ELR (cell line): ENCODE data around the gene CRYBG1.

Source experiments
- DNase-seq: peaks from one replicate; pipeline ENCODE4 v3.0.0-alpha.2; 2015; ENCODE audit warnings: low read depth

CRYBG1 gene, protein sequence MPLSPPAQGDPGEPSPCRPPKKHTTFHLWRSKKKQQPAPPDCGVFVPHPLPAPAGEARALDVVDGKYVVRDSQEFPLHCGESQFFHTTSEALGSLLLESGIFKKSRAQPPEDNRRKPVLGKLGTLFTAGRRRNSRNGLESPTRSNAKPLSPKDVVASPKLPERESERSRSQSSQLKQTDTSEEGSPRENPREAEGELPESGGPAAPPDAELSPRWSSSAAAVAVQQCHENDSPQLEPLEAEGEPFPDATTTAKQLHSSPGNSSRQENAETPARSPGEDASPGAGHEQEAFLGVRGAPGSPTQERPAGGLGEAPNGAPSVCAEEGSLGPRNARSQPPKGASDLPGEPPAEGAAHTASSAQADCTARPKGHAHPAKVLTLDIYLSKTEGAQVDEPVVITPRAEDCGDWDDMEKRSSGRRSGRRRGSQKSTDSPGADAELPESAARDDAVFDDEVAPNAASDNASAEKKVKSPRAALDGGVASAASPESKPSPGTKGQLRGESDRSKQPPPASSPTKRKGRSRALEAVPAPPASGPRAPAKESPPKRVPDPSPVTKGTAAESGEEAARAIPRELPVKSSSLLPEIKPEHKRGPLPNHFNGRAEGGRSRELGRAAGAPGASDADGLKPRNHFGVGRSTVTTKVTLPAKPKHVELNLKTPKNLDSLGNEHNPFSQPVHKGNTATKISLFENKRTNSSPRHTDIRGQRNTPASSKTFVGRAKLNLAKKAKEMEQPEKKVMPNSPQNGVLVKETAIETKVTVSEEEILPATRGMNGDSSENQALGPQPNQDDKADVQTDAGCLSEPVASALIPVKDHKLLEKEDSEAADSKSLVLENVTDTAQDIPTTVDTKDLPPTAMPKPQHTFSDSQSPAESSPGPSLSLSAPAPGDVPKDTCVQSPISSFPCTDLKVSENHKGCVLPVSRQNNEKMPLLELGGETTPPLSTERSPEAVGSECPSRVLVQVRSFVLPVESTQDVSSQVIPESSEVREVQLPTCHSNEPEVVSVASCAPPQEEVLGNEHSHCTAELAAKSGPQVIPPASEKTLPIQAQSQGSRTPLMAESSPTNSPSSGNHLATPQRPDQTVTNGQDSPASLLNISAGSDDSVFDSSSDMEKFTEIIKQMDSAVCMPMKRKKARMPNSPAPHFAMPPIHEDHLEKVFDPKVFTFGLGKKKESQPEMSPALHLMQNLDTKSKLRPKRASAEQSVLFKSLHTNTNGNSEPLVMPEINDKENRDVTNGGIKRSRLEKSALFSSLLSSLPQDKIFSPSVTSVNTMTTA (N-terminal part only)

DNA sequence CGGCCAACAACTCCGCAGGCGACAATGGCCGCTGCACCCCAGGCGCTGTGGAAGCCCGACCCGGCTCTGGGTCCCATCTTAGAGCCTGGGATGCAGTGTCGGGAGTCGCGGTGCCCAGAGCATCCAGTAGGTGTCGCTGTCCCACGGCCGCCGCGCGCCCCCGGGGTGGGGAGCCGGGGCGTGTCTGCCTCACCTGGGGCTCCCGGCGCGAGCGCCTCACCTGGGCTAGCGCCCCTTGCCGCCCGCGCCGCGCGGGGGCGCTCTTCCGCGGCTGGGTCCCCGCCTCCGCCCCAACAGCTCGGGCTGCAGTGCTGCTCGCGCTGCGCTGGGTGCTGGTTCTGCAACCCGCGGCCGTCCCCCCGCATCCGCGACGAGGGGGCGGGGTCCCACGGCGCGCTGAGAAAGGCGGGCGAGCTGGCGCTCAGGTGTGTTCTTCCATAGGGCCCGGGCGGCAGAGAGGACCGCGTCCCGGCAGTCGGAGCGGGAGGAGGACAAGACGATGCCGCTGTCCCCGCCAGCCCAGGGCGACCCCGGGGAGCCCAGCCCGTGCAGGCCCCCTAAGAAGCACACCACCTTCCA, at the start of gene CRYBG1:
Gene CRYBG1 (plus strand): TSS at position 308 of the 579 bp plus-strand sequence. CDS start 192 bp downstream, at position 500.
- DNase-seq = peak; percentile 50

DNA sequence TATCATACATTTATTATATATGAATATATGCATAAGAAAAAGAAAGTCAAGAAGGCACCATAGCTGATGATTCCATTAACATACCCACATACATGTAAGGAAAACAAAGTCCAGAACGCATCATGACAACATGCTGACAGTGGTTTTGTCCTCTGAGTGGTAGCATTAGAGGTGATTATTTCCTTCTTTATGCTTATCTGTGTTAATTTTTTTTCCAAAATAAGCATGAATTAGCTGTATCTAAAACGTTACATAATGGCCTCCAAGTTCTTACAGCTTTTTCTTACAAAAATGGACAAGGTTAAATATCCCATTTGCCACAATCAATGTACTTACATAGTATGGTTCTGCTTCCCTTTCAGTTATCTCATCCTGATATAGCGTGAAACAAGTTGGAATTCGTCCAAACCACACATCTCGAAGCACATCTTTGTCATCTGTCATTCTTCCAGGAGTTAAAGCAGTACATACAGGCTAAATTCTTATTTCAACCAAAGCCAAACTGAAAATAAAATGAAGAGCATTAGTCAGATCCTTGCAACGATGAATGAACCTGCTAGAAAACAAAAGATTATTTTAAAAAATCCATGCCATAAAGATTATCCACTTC, 44.6 kb upstream of the CRYBG1 start:
- DNase-seq = peak; percentile 10

DNA sequence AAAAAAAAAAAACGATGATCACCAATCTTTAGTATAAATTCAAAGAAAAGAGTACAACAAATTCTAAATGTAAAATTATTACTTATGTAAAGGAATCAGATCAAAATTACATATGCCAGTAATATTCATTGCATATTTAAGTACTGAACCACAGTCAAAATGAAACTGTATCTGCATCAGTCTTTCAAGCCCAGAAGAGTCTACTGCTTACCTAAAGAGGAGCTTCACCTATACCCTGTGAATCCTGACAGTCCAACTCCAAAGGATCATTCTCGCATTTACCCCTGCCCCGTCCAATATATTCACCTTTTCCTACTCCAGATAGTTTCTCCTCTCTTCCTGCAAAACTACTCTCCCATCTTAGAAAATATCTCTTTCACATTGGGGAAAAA, 44.1 kb upstream of the CRYBG1 start:
- DNase-seq = no peak

DNA sequence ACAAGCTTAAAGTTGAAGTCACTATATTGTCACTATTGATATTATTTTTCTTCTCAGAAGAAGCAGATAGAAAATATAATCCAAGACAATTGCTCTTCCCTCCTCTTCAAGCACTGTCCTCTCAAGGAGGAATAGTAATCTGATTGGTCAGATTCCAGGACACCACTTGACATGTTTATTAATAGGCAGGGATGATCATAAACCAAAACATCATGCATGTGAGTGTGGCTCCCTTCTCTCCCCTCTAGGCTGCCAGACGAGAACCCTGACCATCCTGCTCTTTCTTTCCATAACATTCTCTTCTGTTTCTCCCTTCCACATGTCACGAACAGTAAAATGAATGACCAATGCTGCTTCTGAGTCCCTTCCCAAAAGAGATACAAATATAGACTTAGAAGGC, 42.5 kb upstream of the CRYBG1 start:
- no peak for DNase-seq

DNA sequence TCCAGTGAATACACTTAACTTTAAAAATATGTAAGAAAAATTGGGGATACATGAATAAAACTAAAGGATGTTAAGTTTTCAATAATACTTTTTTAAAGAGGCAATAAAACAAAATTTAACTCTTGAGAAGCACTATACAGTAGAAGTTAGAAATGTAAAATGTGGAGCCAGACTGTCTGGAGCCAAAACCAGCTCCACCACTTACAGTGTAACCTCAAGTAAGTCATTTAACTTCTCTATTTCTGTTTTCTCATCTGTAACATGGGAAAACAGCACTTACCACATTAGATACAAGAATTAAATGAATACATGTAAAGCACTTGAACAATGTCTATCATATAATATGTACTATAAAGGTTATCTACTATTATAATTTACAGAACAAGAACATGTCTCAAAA, 41.7 kb upstream of the CRYBG1 start:
- DNase-seq = no peak

DNA sequence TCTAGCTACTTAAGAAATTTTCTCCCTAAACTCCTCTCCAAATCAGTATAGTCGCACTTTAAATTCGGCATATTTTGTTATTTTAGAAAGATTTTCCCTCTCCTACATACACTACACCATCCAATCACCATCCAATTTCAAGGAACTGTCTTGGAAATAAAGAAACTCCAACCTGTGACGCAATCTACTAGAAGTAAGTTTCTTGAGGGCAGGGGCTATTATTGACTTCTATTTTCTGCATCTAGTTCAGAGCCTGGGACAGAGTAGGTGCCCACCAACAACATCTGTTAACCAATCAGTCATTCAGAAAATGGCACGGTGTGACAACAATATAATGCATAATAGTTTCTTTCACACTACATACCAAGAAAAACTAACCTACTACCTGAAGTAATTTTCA, 38.6 kb upstream of the CRYBG1 start:
- no peak for DNase-seq

DNA sequence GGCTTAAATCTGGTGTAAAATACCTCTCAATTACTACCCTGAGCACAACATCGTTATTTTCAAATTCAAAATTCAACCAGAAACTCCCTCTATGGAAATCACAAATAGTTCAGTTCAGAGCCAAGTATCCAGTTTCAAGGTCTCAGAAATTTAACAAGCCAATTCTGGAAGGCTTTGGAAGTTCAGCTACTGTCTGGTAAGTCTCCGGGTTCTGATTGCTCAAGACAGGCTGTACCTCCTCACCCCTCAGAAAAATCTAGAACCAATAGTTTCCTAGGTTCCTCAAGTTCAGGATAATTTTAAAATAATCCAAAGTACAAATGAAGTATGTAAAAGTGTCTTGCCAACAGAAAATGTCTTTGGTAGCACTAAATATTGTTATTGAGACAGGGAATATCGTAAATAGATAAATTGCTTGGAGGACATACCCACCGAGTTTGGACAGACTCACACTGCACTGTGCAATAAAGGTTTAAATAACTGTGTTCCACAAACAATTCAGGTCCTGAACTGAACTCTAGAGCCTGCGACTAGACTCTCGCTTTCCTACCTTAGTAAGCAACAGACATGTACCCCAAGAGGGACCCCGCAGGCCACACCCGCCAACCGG, 35.7 kb upstream of the CRYBG1 start:
- DNase-seq = peak; percentile 27

DNA sequence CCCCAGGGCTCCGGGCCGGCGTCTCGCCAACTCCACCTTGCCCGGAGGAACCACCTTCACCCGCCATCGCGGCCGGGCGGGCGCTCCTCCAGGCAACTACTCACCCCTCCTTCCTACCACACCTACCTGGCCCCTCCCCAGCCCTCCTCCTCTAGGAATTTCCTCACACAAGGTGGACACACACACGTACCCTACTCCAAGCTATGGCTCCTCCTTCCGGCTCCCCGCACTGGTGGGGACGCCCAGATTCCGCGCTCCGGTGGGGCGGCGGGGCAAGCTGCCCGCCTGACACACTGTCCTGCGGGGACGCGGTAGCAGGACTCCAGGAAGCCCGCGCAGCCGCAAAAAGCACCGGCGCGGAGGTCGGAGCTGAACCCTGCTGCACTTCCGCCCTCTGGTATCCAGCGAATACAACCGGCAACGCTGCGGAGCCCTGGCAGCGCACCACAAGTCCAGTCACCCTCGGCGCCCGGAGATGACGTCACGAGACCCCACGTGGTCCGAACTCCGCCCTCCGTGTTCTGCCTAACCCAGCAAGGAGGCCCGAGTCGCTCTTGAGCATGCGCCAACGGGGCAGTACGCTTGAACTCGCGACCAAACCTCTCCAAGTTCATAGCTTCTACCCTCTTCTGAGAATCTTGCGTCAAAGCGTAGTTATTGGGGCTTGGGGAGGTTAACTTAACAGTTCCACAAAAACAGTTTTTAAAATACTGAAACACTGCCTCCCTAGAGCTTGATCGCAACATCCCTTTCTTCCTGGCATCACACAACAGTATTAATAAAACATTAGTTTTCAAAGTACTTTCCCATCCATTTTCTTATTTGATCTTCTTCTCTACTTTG, 35.0 kb upstream of the CRYBG1 start, which contains the start of gene ATG5:
Gene ATG5 (minus strand): TSS at position 425 of the 843 bp plus-strand sequence. CDS start 9,552 bp downstream, outside the sequence.
- DNase-seq = peak; percentile 99

DNA sequence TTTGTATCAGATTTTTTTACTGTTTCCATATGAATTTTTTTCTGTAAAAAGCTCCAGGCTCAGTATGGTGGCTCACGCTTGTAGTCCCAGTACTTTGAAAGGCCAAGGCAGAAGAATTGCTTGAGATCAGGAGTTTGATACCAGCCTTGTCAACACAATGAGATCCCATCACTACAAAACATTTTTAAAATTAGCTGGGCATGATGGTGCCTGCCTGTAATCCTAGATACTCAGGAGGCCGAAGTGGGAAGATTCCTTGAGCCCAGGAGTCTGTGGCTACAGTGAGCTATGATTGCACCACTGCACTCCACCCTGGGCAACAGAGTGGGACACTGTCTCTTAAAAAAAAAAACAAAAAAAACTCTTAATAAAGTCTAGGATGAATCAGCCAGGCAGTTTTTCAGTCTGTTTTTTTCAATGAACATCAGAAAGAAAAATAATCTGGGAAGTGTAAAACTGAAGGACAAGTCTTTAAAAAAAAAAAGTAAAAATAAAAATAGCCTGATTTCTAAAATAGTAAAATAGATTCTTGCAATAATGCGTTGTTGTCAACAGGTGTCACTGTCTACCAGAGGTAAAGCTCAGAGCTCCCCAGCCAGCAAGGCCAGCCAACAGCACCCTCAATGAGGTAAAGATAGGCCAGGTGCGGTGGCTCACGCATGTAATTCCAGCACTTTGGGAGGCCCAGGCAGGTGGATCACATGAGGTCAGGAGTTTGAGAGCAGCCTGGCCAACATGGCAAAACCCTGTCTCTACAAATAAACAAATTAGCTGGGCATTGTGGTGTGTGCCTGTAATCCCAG, 25.7 kb upstream of the CRYBG1 start:
- peak; percentile 72 for DNase-seq

DNA sequence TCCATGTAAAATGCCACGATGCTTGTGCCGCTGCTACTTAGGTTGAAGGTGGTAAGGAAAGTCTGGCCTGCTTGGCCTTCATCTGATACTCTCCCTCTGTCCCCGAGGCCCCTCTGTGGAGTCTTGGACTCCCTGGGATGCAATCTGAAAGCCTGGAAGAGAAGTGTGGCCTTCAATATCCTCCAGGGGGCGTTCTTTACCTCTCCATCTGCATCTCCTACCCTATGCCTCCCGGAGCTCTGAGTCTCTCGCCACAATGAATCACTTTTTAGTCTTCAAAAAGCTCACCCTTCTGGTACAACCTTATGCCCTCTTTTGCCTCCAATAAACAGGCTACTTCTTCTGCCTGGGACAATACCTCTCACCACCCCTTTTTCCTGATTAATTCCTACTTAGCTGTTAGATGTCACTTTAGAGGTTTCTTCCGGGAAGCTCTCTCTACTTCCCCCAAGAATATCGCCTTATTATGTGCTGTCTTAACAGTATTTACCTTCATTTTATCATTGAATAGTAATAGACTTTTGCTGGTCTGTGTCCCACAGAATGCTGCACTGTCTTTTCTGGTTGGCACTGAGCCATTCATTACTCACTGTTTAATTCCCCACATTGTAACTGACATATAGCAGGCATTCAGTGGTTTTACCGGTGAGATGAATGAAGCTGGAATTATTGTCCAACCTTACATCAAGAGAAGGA, 21.0 kb upstream of the CRYBG1 start:
- peak; percentile 91 for DNase-seq

DNA sequence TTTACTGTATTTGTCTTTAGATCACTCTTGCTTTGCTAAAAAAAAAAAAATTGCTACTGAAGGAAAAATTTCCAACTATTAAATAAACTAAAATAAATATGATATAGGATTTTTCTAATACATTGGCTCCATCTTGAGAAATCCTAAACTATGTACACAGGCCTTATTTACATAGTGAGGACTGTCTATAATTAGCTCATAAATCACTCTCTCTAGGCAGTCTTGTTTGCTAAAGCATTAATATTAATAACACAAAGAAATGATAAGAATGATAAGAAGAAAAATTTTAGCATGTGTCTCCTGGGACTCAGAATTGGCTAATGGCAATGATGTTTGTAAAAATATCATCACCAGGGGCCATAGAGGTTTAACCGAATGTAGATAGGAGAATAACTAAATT, 13.3 kb upstream of the CRYBG1 start:
- DNase-seq = no peak

DNA sequence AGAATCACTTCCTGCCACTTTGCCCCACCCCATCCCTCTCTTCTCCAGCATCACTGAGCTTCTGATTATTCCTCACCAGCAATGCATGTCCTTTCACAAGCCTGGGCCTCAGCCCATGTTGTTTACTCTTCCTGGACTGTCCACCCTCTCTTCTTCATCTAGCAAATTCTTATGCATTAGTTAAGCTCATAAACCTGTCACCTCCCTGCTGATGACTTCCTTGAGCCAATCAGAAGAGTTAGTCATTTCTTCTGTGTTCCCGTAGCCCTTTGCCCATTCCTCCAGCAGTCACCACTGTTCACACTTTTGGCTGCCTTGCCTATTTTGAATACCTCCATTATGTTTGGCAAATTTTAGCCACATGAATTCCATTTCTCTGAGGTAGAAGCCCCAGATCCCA, 4.1 kb upstream of the CRYBG1 start:
- no peak for DNase-seq

DNA sequence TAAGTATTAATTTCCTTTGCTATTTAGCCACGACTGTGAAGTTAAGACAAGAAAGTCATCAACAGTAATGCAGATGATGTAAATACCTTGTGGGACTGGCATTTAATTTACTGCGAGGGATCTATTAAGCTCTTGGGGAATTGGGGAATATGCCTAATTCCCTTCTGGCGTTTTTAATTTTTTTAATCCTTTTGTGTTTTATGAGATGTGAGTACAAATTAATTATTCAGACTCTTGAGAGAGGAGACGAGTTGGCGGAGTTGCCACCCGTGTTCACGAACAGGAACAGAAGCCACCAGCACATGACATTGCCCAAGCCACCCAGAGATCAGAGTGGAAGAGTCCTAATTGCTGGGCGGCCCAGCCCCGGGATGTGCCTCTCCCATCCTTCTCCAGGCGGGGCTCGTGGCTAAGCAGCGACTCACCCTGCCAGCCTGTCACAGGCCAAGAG, 533 bp upstream of the CRYBG1 start:
- no peak for DNase-seq

DNA sequence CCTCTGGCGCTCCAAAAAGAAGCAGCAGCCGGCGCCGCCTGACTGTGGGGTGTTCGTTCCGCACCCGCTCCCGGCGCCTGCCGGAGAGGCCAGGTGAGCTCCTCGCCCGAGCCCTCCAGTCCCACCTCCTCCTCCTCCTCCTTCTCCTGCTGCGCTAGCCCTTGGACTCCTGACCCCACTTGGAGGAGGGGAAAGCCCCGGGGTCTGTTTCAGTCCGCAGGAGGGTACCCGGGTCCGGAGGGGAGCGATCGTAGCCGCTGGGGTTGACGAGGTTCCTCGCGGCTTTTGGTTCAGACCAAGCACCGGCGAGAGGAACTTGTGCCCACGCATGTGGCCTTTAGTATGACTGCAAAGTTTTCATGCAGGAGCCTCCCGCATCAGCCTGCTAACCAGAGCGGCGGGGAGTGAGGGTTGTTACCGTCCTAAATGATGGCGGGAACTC, 493 bp downstream of the CRYBG1 start:
- no peak for DNase-seq

DNA sequence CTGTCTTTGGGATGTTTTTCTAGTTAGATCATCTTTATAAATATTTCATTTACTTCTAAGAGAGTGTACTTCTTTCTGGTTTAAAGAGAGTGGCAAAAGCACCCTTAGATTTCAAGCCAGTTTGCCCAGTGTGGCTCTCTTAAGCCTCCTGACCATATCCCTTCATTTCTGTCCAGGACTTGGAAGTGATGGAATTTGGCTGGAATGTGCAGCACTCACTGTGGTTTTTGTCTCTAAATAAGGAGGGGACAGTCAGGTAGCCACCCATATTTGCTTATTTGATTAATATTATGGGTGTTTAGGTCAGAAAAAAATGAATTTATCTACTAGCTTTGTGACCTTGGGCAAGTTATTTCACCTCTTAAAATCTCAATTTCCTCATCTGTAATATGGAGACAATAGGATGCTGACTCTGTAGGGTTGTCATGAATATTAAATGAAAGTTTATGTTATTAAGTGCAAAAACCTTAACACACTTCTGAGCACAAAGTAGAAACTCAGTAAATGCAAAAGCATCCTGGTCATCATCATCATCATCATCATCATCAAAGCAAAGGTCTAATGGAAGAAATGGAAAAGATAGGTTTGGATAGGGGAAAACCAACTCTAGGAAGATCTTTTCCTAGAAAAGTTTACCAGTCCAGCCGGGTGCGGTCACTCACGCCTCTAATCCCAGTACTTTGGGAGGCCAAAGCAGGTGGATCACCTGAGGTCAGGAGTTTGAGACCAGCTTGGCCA, 3.1 kb downstream of the CRYBG1 start:
- DNase-seq = peak; percentile 29

DNA sequence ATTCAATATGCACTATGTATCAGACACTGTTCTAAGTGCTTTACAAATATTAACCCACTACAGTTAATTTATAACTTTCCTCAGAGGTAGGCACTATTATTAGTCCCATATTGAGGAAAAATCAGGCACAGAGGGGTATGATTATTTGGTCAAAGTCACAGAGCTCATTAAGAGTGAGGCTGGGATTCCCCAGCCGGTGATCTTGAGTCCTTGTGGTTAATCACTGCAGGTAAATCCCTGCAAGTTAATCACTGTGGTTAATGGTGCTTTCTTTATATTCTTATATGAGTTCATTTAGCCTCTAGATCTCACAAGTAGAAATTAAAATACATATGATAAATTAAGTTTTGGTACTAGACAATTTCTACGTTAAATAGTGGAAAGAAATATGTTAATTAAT, 9.2 kb downstream of the CRYBG1 start:
- DNase-seq = no peak

DNA sequence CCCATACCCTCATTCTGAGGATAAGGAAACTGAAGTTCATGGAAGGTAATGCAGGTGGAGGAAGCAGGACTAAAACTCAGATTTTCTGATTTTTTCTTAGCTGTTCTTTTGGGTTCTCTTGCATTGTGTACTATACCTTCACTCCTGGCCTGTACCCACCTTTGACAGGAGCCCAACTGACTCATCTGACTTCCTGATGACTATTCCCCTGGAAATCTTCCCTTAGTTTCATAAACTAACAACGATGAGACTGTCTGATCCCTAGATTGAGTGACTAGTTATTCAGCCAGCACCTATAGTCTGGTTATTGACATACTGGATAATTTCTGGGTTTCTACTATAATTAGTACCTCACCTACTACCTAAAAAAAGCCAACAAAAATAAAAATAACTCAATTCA, 10.1 kb downstream of the CRYBG1 start:
- peak; percentile 42 for DNase-seq
